Activated naive CD8-positive, alpha-beta T cell treated with anti-CD3 and anti-CD28 coated beads, Interleukin-2, amount 50 U/mL, for 24 hours (primary cell): Measurements from ENCODE around the gene GGT7.

Source experiments
- ATAC-seq: fragments of 150-1000 bp; cut with Tn5 transposase; one replicate; pipeline ENCODE4 v1.10.0; 2021
- DNase-seq: peaks from one replicate; pipeline ENCODE4 v3.0.0; 2021
- H3K27ac Mint-ChIP-seq: one replicate; pipeline ENCODE4 v1.8.0; 2021; ENCODE audit warnings: mild to moderate bottlenecking, mixed read lengths
- H3K27me3 Mint-ChIP-seq: one replicate; pipeline ENCODE4 v1.8.0; 2021; ENCODE audit warnings: mixed read lengths
- H3K36me3 Mint-ChIP-seq: one replicate; pipeline ENCODE4 v1.8.0; 2021; ENCODE audit warnings: low read depth, mixed read lengths
- H3K4me1 Mint-ChIP-seq: one replicate; pipeline ENCODE4 v1.8.0; 2021; ENCODE audit warnings: mixed read lengths
- H3K4me3 Mint-ChIP-seq: one replicate; pipeline ENCODE4 v1.8.0; 2021; ENCODE audit warnings: mild to moderate bottlenecking, moderate library complexity, mixed read lengths
- H3K9me3 Mint-ChIP-seq: one replicate; pipeline ENCODE4 v1.8.0; 2021; ENCODE audit warnings: mixed read lengths

Gene GGT7

GRCh38 chr20:34843421-34843820 is 29.2 kb downstream of the GGT7 start:
- H3K4me3 Mint-ChIP-seq, result no peak overlapping the region
- H3K27me3 Mint-ChIP-seq, result peaks cover 2% of the 10 kb centered on the region
- no peak for ATAC-seq
- no peak overlapping the region for H3K27ac Mint-ChIP-seq
- no peaks in the 10 kb centered on the region for H3K4me1 Mint-ChIP-seq
- no peaks in the 10 kb centered on the region for H3K36me3 Mint-ChIP-seq
- H3K9me3 Mint-ChIP-seq, result no peaks in the 10 kb centered on the region
- DNase-seq, result no peak

- DNase-seq (no peak), ATAC-seq (no peak)
- no peaks in the 10 kb centered on the region for H3K4me1 Mint-ChIP-seq
- H3K36me3 Mint-ChIP-seq, result no peaks in the 10 kb centered on the region
- H3K4me3 Mint-ChIP-seq, result no peak overlapping the region
- no peak overlapping the region for H3K27ac Mint-ChIP-seq
- no peaks in the 10 kb centered on the region for H3K9me3 Mint-ChIP-seq
- peaks cover 2% of the 10 kb centered on the region for H3K27me3 Mint-ChIP-seq
Measured at GRCh38 chr20:34842143-34842542, 30.5 kb downstream of the GGT7 start.

GRCh38 chr20:34834459-34834893 is 38.2 kb downstream of the GGT7 start:
- Mint-ChIP-seq H3K27me3 (peaks cover 2% of the 10 kb centered on the region), H3K36me3 (no peaks in the 10 kb centered on the region), H3K27ac (no peak overlapping the region), H3K4me1 (no peaks in the 10 kb centered on the region), H3K4me3 (no peak overlapping the region), H3K9me3 (no peaks in the 10 kb centered on the region)
- DNase-seq (no peak), ATAC-seq (no peak)

- no peak overlapping the region for H3K27ac Mint-ChIP-seq
- no peaks in the 10 kb centered on the region for H3K9me3 Mint-ChIP-seq
- ATAC-seq, result no peak
- no peaks in the 10 kb centered on the region for H3K27me3 Mint-ChIP-seq
- no peak for DNase-seq
- H3K4me1 Mint-ChIP-seq, result no peaks in the 10 kb centered on the region
- no peak overlapping the region for H3K4me3 Mint-ChIP-seq
- no peaks in the 10 kb centered on the region for H3K36me3 Mint-ChIP-seq
Measured at GRCh38 chr20:34831936-34832335, 40.7 kb downstream of the GGT7 start.

- Mint-ChIP-seq H3K36me3 (no peaks in the 10 kb centered on the region), H3K27ac (no peak overlapping the region), H3K4me1 (peaks cover 13% of the 10 kb centered on the region), H3K4me3 (no peak overlapping the region), H3K9me3 (no peaks in the 10 kb centered on the region), H3K27me3 (no peaks in the 10 kb centered on the region)
- ATAC-seq, result no peak
- no peak for DNase-seq
Measured at GRCh38 chr20:34829191-34829590, 43.5 kb downstream of the GGT7 start.

DNA sequence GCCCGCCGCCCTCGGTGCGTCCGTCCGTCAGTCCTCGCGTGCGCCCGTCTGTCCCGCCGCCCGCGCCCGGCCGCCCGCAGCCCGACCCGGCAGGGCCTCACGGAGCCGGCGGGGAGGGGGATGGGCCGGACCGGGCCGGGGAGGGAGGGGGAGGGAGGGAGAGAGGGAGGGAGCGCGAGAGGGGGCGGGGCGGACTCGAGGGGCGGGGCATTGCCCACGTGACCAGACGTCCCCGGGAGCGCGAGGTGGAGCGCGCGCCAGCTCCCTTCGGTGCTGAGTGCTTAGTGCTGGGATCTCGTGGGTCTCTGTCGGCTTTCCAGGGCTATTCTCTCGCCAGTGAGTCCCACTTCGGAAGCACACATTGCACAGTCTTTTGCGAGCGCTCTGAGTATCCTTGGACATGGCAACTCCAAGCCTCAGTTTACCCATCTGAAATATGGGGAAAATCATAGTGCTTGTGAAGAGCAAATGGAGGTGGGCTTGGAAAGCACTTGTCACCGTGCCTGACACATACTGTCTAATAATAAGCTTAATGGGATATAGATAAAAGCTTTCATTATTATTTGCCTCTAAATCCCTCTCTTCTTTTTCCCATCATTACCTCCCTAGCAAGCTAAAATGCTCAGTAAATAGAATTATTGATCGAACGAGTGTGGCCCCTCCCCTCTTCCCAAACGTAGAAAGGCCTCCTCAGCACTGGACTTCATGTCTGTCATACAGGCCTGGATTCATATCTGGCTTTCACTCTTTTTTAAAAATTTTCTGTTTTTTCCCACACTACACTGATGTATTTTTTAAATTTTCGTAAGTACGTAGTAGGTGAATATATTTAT is 46.9 kb downstream of the GGT7 start, which contains the start of gene NCOA6:
TSS of gene NCOA6 (minus strand) at position 122 of the 833 bp plus-strand sequence. CDS start 43,296 bp downstream, outside the sequence.
- Mint-ChIP-seq H3K27ac (peak within 1 kb of the TSS; percentile 86), H3K4me3 (peak within 1 kb of the TSS; percentile 93), H3K4me1 (peaks cover 31% of the 10 kb centered on the region), H3K27me3 (no peaks in the 10 kb centered on the region), H3K9me3 (no peaks in the 10 kb centered on the region), H3K36me3 (no peaks in the 10 kb centered on the region)
- DNase-seq, result peak; percentile 86
- peak; percentile 56 for ATAC-seq

- DNase-seq (peak; percentile 72), ATAC-seq (peak; percentile 75)
- Mint-ChIP-seq H3K4me1 (peaks cover 32% of the 10 kb centered on the region), H3K36me3 (no peaks in the 10 kb centered on the region), H3K27me3 (no peaks in the 10 kb centered on the region), H3K4me3 (peak overlapping the region; percentile 93), H3K27ac (peak overlapping the region; percentile 86), H3K9me3 (no peaks in the 10 kb centered on the region)
Measured at GRCh38 chr20:34824806-34825529, 47.7 kb downstream of the GGT7 start.

DNA sequence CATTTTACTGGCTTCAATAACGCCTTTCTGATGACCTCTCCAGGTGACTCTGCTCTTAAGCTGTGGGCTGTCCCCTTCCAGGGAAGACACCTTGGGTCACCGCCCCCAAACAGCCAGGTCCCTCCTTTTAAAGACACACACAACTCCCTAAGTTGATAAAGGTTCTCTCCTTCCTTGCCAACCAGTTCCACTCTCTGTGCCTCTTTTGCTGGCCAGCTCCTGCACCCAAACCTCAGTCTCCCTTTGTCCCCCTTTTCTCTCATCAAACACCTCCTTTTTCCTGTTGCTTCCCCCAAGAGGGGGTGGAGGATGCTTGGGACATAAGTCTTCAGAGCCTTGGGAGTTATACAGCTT is 48.2 kb downstream of the GGT7 start:
- H3K9me3 Mint-ChIP-seq, result no peaks in the 10 kb centered on the region
- no peaks in the 10 kb centered on the region for H3K27me3 Mint-ChIP-seq
- H3K27ac Mint-ChIP-seq, result peak overlapping the region; percentile 86
- H3K36me3 Mint-ChIP-seq, result no peaks in the 10 kb centered on the region
- peak; percentile 78 for DNase-seq
- peak overlapping the region; percentile 93 for H3K4me3 Mint-ChIP-seq
- peak; percentile 85 for ATAC-seq
- peaks cover 32% of the 10 kb centered on the region for H3K4me1 Mint-ChIP-seq

DNA sequence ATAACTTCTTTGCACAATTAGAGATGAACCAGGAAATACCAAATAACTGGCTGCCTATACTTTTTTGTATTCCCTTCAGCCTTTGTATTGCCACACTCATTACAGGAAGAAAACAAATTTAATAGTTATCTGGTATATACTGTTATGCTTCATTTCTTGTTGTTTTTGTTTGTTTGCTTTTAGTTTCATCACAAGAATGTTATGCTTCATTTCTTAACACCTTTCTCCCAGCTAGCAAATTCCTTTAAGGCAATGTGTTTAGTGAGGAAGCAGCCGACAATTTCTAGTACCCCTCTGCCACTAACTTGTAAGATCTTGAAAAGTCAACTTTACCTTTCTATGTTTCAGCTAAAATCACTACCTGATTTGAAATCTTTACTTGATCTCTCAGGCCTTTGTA is 48.6 kb downstream of the GGT7 start:
- Mint-ChIP-seq H3K36me3 (no peaks in the 10 kb centered on the region), H3K27me3 (no peaks in the 10 kb centered on the region), H3K4me3 (peak overlapping the region; percentile 93), H3K9me3 (no peaks in the 10 kb centered on the region), H3K4me1 (peaks cover 32% of the 10 kb centered on the region), H3K27ac (peak overlapping the region; percentile 86)
- DNase-seq (no peak), ATAC-seq (no peak)

DNA sequence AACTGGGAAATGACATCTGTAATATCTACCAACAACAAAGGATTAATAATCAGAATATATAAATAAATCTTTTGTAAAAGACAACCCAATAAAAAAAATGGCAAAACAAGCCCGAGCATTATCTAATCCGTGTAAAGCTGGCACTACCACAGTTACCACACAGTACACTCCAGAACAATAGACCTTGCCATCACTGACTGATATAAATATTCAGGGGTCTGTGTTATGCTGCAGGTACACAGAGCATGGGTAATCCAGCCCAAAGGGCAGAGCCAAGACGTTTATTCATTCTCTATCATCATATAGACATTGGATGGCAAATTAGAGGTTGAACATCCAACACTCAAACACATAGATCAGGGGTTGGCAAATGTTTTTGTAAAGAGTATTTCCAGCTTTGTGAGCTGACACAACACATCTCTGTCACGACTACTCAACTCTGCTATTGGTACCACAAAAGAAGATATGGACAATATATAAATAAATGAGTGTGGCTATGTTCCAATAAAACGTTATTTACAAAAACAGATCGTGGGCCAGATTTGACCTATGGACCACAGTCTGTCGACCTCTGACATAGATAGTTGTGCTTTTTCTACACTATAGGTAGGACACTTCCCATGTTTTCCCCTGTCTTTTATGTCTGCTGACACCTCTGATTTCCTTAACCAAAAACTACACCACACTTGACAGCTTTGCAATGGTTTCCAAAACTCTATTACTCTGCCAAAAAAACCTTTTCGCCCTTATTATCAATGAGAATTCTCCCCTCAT is 51.7 kb downstream of the GGT7 start:
- H3K27ac Mint-ChIP-seq, result no peak overlapping the region
- no peak overlapping the region for H3K4me3 Mint-ChIP-seq
- H3K4me1 Mint-ChIP-seq, result peaks cover 36% of the 10 kb centered on the region
- no peaks in the 10 kb centered on the region for H3K36me3 Mint-ChIP-seq
- ATAC-seq, result no peak
- no peak for DNase-seq
- H3K9me3 Mint-ChIP-seq, result no peaks in the 10 kb centered on the region
- no peaks in the 10 kb centered on the region for H3K27me3 Mint-ChIP-seq

GRCh38 chr20:34817801-34818200 is 54.9 kb downstream of the GGT7 start:
- Mint-ChIP-seq H3K27ac (no peak overlapping the region), H3K27me3 (no peaks in the 10 kb centered on the region), H3K4me3 (no peak overlapping the region), H3K4me1 (peaks cover 23% of the 10 kb centered on the region), H3K36me3 (no peaks in the 10 kb centered on the region), H3K9me3 (no peaks in the 10 kb centered on the region)
- ATAC-seq (no peak), DNase-seq (no peak)

DNA sequence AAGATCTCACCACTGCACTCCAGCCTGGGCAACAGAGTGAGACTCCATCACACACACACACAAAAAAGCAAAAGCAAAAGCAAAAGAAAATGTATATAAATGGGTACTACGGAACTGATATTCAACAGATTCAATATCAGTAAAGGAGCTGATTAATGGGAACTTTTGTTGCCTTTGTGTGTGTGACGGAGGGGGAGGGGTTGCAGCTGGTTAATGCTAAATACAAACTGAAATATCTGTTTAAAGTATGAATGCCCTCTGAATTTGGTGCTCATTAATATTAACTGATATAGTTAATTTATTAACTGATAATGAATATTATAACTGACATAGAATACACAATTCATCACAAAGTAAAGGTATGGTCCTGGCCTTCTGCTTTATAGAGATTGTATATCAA is 55.6 kb downstream of the GGT7 start:
- Mint-ChIP-seq H3K36me3 (no peaks in the 10 kb centered on the region), H3K4me3 (no peak overlapping the region), H3K9me3 (no peaks in the 10 kb centered on the region), H3K4me1 (peaks cover 18% of the 10 kb centered on the region), H3K27ac (no peak overlapping the region), H3K27me3 (no peaks in the 10 kb centered on the region)
- ATAC-seq (no peak), DNase-seq (no peak)

GRCh38 chr20:34815636-34816035 is 57.0 kb downstream of the GGT7 start:
- Mint-ChIP-seq H3K4me3 (no peak overlapping the region), H3K36me3 (no peaks in the 10 kb centered on the region), H3K27ac (no peak overlapping the region), H3K27me3 (no peaks in the 10 kb centered on the region), H3K4me1 (peaks cover 9% of the 10 kb centered on the region), H3K9me3 (no peaks in the 10 kb centered on the region)
- ATAC-seq (no peak), DNase-seq (no peak)

GRCh38 chr20:34808583-34808982 is 64.1 kb downstream of the GGT7 start:
- H3K27me3 Mint-ChIP-seq, result no peaks in the 10 kb centered on the region
- H3K36me3 Mint-ChIP-seq, result no peaks in the 10 kb centered on the region
- H3K27ac Mint-ChIP-seq, result no peak overlapping the region
- H3K4me3 Mint-ChIP-seq, result no peak overlapping the region
- no peaks in the 10 kb centered on the region for H3K9me3 Mint-ChIP-seq
- DNase-seq (no peak), ATAC-seq (no peak)
- H3K4me1 Mint-ChIP-seq, result no peaks in the 10 kb centered on the region
